HepG2 (cell line): Measurements from ENCODE around the gene BCAN. TPM values are rescaled to one million over a fixed set of nuclear protein-coding genes. Genes with fewer than 3 reads are reported as not detected.

Source experiments
- AHR ChIP-seq: IDR thresholded peaks from 2 replicates; pipeline ENCODE4 v1.6.1; 2018; ENCODE audit warnings: missing genetic modification reagents, missing compliant biosample characterization
- ATRX ChIP-seq: sonication (generic); formaldehyde crosslinking; IDR thresholded peaks from 2 replicates; pipeline ENCODE4 v1.4.0; 2020; ENCODE audit warnings: missing genetic modification reagents, borderline replicate concordance
- KDM2A ChIP-seq: sonication (generic); formaldehyde crosslinking; IDR thresholded peaks from 2 replicates; pipeline ENCODE4 v1.4.0; 2020; ENCODE audit warnings: low read depth, missing genetic modification reagents, borderline replicate concordance
- NFATC3 ChIP-seq: sonication (generic); formaldehyde crosslinking; IDR thresholded peaks from 2 replicates; pipeline ENCODE4 v1.5.1; 2020; ENCODE audit warnings: mild to moderate bottlenecking, missing genetic modification reagents
- PHF8 ChIP-seq: sonication (generic); formaldehyde crosslinking; IDR thresholded peaks from 2 replicates; pipeline ENCODE4 v1.5.0; 2020; ENCODE audit warnings: missing genetic modification reagents
- RNF2 ChIP-seq: fragments of 450-650 bp; conservative IDR thresholded peaks from 2 replicates; pipeline ENCODE4 v1.6.1; 2016; ENCODE audit warnings: low read depth
- ZFP1 ChIP-seq: IDR thresholded peaks from 2 replicates; pipeline ENCODE4 v1.6.1; 2016
- ZNF230 ChIP-seq: sonication (generic); formaldehyde crosslinking; IDR thresholded peaks from 2 replicates; pipeline ENCODE4 v1.4.0; 2020; ENCODE audit warnings: mild to moderate bottlenecking, missing genetic modification reagents
- ZNF24 ChIP-seq: fragments of 450-650 bp; IDR thresholded peaks from 2 replicates; pipeline ENCODE4 v1.6.1; 2017; ENCODE audit warnings: antibody characterized with exemption, mild to moderate bottlenecking
- ZNF256 ChIP-seq: sonication (generic); formaldehyde crosslinking; conservative IDR thresholded peaks from 2 replicates; pipeline ENCODE4 v1.4.0; 2020; ENCODE audit warnings: missing genetic modification reagents
- ZNF367 ChIP-seq: sonication (generic); formaldehyde crosslinking; IDR thresholded peaks from 2 replicates; pipeline ENCODE4 v1.4.0; 2020; ENCODE audit warnings: missing genetic modification reagents, borderline replicate concordance
- polyA plus RNA-seq, 8 experiments: library from polyadenylated mRNA; depleted of rRNA in 3 of 8; stranded (reverse) in 7 of 8; unstranded in 1 of 8; fragments of >200 nt; fragmentation: Illumina TruSeq in 4 of 8; extraction: Trizol in 4 of 8; gene quantifications; 2 replicates each; pipeline versions ENCODE4 v1.2.1 to v1.2.3, GENCODE V29; 2011 to 2016; ENCODE audit warnings: low read depth in 4 of 8, missing spikeins in 1 of 8, mixed read lengths in 1 of 8; ENCODE audit not compliant: insufficient read depth in 1 of 8
- total RNA-seq, 5 experiments: library from RNA; depleted of rRNA; stranded (reverse); fragments of >200 nt; fragmentation: Illumina TruSeq; extraction: Trizol; gene quantifications; 2 replicates each; pipeline ENCODE4 v1.2.3, GENCODE V29; 2016; ENCODE audit warnings: low read depth in 1 of 5
- TF ChIP-seq, protein P1 (sequence below), 2 experiments: sonication (generic) in 1 of 2; formaldehyde crosslinking in 1 of 2; IDR thresholded peaks; 2 replicates each; pipeline versions ENCODE4 v1.6.1 to v1.9.0; 2014 to 2022; ENCODE audit warnings: antibody characterized with exemption in 1 of 2, borderline replicate concordance in 1 of 2, inconsistent platforms in 1 of 2, low read depth in 1 of 2, missing genetic modification reagents in 1 of 2
- TF ChIP-seq, protein P2 (sequence below): sonication (generic); formaldehyde crosslinking; IDR thresholded peaks from 2 replicates; pipeline ENCODE4 v1.4.0; 2020; ENCODE audit warnings: mild to moderate bottlenecking, missing genetic modification reagents
- TF ChIP-seq, protein P3 (sequence below): sonication (generic); formaldehyde crosslinking; IDR thresholded peaks from 2 replicates; pipeline ENCODE4 v1.4.0; 2020; ENCODE audit warnings: missing genetic modification reagents, mild to moderate bottlenecking, borderline replicate concordance

BCAN gene
- total and polyA plus RNA-seq, 2 of the 13 experiments (the other 11 are each of a cell fraction or from before 2014, with no cell fraction given), result not detected

DNA sequence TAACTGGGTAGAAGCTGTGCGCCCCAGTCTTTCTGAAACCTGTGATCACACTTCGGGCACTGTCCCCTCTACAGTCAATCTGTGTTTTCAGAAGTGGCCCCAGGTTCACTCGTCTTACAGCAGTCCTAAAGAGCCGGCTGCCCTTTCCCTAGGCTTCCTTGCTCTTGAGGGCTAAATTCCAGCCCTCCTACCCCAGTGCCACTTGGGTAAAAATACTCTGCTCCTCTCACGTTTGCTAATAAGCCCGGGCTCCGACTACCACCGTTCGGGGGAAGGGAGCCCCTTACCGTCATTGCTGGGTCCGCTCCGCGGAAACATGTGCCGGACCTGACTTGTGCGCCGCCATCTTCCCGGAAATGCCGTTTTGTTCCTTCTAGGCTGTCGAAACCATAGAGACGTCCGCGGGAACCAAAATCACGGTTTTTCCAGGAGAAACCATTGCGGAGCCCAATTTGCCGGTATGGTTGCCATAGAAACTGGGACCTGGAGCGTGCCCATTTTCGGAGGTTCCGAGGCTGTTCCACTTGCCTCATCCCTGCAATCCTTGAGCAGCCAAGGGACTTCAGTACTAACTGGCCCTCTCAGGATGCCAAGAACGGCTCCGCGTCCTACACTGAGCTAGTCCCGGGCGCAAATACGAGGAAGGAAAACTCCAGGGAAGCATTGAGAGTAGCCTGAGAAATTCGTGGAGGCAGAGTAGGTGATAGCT lies 40.6 kb upstream of the BCAN start, which contains the start of gene GPATCH4 (continued):
- TF ChIP-seq, protein P1, sequence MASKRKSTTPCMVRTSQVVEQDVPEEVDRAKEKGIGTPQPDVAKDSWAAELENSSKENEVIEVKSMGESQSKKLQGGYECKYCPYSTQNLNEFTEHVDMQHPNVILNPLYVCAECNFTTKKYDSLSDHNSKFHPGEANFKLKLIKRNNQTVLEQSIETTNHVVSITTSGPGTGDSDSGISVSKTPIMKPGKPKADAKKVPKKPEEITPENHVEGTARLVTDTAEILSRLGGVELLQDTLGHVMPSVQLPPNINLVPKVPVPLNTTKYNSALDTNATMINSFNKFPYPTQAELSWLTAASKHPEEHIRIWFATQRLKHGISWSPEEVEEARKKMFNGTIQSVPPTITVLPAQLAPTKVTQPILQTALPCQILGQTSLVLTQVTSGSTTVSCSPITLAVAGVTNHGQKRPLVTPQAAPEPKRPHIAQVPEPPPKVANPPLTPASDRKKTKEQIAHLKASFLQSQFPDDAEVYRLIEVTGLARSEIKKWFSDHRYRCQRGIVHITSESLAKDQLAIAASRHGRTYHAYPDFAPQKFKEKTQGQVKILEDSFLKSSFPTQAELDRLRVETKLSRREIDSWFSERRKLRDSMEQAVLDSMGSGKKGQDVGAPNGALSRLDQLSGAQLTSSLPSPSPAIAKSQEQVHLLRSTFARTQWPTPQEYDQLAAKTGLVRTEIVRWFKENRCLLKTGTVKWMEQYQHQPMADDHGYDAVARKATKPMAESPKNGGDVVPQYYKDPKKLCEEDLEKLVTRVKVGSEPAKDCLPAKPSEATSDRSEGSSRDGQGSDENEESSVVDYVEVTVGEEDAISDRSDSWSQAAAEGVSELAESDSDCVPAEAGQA (IDR thresholded peaks at IDR 0.05; ENCODE audit: low read depth), result peak; percentile 72
- TF ChIP-seq, protein P1 (CRISPR knock-in tag; IDR thresholded peaks at IDR 0.05; ENCODE audit: borderline replicate concordance), result no peak
- TF ChIP-seq ZNF256 (CRISPR knock-in tag), result no peak
- TF ChIP-seq PHF8 (CRISPR knock-in tag), result peak; percentile 89
- 0 out of 2 replicates have a peak, but pooled peaks have one; percentile 33 for TF ChIP-seq ZFP1
- TF ChIP-seq ATRX (CRISPR knock-in tag), result no peak
- TF ChIP-seq, protein P2, sequence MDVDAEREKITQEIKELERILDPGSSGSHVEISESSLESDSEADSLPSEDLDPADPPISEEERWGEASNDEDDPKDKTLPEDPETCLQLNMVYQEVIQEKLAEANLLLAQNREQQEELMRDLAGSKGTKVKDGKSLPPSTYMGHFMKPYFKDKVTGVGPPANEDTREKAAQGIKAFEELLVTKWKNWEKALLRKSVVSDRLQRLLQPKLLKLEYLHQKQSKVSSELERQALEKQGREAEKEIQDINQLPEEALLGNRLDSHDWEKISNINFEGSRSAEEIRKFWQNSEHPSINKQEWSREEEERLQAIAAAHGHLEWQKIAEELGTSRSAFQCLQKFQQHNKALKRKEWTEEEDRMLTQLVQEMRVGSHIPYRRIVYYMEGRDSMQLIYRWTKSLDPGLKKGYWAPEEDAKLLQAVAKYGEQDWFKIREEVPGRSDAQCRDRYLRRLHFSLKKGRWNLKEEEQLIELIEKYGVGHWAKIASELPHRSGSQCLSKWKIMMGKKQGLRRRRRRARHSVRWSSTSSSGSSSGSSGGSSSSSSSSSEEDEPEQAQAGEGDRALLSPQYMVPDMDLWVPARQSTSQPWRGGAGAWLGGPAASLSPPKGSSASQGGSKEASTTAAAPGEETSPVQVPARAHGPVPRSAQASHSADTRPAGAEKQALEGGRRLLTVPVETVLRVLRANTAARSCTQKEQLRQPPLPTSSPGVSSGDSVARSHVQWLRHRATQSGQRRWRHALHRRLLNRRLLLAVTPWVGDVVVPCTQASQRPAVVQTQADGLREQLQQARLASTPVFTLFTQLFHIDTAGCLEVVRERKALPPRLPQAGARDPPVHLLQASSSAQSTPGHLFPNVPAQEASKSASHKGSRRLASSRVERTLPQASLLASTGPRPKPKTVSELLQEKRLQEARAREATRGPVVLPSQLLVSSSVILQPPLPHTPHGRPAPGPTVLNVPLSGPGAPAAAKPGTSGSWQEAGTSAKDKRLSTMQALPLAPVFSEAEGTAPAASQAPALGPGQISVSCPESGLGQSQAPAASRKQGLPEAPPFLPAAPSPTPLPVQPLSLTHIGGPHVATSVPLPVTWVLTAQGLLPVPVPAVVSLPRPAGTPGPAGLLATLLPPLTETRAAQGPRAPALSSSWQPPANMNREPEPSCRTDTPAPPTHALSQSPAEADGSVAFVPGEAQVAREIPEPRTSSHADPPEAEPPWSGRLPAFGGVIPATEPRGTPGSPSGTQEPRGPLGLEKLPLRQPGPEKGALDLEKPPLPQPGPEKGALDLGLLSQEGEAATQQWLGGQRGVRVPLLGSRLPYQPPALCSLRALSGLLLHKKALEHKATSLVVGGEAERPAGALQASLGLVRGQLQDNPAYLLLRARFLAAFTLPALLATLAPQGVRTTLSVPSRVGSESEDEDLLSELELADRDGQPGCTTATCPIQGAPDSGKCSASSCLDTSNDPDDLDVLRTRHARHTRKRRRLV, result no peak
- TF ChIP-seq AHR (CRISPR knock-in tag), result peak; percentile 76
- no peak for TF ChIP-seq ZNF367
- no peak for TF ChIP-seq ZNF230 (CRISPR knock-in tag)
- TF ChIP-seq, protein P3, sequence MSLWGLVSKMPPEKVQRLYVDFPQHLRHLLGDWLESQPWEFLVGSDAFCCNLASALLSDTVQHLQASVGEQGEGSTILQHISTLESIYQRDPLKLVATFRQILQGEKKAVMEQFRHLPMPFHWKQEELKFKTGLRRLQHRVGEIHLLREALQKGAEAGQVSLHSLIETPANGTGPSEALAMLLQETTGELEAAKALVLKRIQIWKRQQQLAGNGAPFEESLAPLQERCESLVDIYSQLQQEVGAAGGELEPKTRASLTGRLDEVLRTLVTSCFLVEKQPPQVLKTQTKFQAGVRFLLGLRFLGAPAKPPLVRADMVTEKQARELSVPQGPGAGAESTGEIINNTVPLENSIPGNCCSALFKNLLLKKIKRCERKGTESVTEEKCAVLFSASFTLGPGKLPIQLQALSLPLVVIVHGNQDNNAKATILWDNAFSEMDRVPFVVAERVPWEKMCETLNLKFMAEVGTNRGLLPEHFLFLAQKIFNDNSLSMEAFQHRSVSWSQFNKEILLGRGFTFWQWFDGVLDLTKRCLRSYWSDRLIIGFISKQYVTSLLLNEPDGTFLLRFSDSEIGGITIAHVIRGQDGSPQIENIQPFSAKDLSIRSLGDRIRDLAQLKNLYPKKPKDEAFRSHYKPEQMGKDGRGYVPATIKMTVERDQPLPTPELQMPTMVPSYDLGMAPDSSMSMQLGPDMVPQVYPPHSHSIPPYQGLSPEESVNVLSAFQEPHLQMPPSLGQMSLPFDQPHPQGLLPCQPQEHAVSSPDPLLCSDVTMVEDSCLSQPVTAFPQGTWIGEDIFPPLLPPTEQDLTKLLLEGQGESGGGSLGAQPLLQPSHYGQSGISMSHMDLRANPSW (CRISPR knock-in tag), result no peak; the same call in 1 of the 2 replicates
- TF ChIP-seq KDM2A (CRISPR knock-in tag), result peak; percentile 92
- TF ChIP-seq ZNF24, result no peak
- peak; percentile 70 for TF ChIP-seq RNF2
- TF ChIP-seq NFATC3, result 0 out of 2 replicates have a peak, but pooled peaks have one; percentile 38
